Measurements from ENCODE around the gene SMIM32. TPM values are rescaled to one million over a fixed set of nuclear protein-coding genes. Genes with fewer than 3 reads are reported as not detected.

Gene SMIM32
- total RNA-seq, 4 donors from 2014 or later, result not detected

DNA sequence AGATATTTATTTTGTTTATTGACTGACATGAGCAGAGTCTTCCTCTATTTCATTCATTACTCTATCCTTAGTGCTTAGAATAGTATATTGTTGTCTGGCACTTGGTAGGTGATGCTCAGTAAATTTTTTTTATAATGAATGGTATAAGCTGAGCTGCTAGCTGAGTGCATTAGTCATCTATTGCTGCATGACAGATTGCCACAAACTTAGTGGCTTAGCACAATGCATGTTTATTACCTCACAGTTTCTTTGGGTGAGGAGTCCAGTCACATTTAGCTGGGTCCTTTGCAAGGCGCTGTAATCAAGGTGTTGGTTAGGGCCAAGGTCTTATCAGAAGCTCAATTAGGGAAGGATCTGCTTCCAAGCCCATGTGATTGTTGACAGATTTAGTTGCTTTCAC is 37.2 kb downstream of the SMIM32 start:
- H3K4me1 ChIP-seq, result peaks cover 3 to 75% (median 11%) of the 10 kb centered on the region in 3 donors
- TF ChIP-seq POLR2AphosphoS5 (IDR thresholded peaks at IDR 0.05) (no peak), EP300 (IDR thresholded peaks at IDR 0.05) (no peak), POLR2A (IDR thresholded peaks at IDR 0.05) (no peak)
- TF ChIP-seq, protein P1, sequence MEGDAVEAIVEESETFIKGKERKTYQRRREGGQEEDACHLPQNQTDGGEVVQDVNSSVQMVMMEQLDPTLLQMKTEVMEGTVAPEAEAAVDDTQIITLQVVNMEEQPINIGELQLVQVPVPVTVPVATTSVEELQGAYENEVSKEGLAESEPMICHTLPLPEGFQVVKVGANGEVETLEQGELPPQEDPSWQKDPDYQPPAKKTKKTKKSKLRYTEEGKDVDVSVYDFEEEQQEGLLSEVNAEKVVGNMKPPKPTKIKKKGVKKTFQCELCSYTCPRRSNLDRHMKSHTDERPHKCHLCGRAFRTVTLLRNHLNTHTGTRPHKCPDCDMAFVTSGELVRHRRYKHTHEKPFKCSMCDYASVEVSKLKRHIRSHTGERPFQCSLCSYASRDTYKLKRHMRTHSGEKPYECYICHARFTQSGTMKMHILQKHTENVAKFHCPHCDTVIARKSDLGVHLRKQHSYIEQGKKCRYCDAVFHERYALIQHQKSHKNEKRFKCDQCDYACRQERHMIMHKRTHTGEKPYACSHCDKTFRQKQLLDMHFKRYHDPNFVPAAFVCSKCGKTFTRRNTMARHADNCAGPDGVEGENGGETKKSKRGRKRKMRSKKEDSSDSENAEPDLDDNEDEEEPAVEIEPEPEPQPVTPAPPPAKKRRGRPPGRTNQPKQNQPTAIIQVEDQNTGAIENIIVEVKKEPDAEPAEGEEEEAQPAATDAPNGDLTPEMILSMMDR (IDR thresholded peaks at IDR 0.05), result no peak

DNA sequence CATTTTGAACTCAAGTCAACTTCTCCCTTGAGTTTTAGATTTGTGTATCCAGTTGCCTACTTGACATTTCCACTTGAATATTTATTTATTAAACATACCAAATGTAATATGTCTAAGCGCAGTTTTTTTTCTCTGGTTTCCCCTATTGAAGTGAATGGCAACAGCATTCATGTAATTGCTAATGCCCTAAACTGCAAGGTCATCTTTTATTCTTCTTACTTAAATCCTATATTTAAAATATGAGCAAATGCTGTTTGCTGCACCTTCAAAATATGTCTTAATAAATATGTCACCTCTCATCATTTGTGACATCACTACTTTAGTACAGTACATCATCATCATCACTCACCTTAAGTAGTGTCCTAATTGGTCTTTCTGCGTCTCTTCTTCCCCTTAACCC is 37.9 kb downstream of the SMIM32 start:
- H3K36me3 ChIP-seq, result peaks cover 3 to 36% of the 10 kb centered on the region in 2 donors
- H3K27me3 ChIP-seq, result no peaks in the 10 kb centered on the region
- peaks cover 3 to 75% (median 11%) of the 10 kb centered on the region in 3 donors for H3K4me1 ChIP-seq
- TF ChIP-seq, protein P1 (IDR thresholded peaks at IDR 0.05), result no peak
- no peak for TF ChIP-seq POLR2A (IDR thresholded peaks at IDR 0.05)
- no peak for TF ChIP-seq EP300 (IDR thresholded peaks at IDR 0.05)
- no peaks in the 10 kb centered on the region for H3K9me3 ChIP-seq
- WGBS, 2 donors (ENCODE audit: low coverage in 1 of 2), result 92 to 96% methylated on average over 2 of the region's 2 CpGs
- ATAC-seq, result no peak
- no peak overlapping the region for H3K27ac ChIP-seq
- no peak overlapping the region for H3K4me3 ChIP-seq

More for the DNA sequence above, 37.2 kb downstream of the SMIM32 start:
- peaks cover 3 to 37% of the 10 kb centered on the region in 2 donors for H3K36me3 ChIP-seq
- 100% methylated on average over 1 of the region's 1 CpG; no CpG with 5 or more reads in 1 of the 2 donors for WGBS, 2 donors (ENCODE audit: low coverage in 1 of 2)
- H3K9me3 ChIP-seq, result no peaks in the 10 kb centered on the region
- H3K27me3 ChIP-seq, result no peaks in the 10 kb centered on the region
- ATAC-seq, result no peak
- no peak overlapping the region for H3K4me3 ChIP-seq
- no peak overlapping the region for H3K27ac ChIP-seq

DNA sequence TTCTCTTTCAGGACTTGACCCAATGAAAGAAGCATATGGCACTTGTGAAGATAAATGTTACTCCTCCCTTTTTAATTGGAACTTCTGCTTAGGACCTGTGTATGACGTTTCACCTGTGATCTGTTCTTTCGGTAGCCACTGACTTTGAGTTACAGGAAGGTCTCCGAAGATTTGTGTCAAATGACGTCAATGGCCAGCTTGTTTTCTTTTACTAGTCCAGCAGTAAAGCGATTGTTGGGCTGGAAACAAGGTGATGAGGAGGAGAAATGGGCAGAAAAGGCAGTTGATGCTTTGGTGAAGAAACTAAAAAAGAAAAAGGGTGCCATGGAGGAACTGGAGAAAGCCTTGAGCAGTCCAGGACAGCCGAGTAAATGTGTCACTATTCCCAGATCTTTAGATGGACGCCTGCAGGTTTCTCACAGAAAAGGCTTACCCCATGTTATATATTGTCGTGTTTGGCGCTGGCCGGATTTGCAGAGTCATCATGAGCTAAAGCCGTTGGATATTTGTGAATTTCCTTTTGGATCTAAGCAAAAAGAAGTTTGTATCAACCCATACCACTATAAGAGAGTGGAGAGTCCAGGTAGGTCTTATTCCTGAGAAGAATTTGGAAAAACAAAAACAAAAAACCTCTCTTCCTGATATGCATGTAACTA is 39.3 kb downstream of the SMIM32 start:
- no peaks in the 10 kb centered on the region for H3K9me3 ChIP-seq
- H3K27ac ChIP-seq, result no peak overlapping the region
- WGBS, 2 donors (ENCODE audit: low coverage in 1 of 2), result 91 to 95% methylated on average over 10 of the region's 11 CpGs
- H3K4me3 ChIP-seq, result no peak overlapping the region
- no peaks in the 10 kb centered on the region for H3K27me3 ChIP-seq
- TF ChIP-seq EP300 (IDR thresholded peaks at IDR 0.05) (no peak), POLR2AphosphoS5 (IDR thresholded peaks at IDR 0.05) (no peak), POLR2A (IDR thresholded peaks at IDR 0.05) (no peak)
- TF ChIP-seq, protein P1 (IDR thresholded peaks at IDR 0.05), result no peak
- H3K36me3 ChIP-seq, result peaks cover 3 to 36% of the 10 kb centered on the region in 2 donors
- H3K4me1 ChIP-seq, result peaks cover 2 to 74% (median 3%) of the 10 kb centered on the region in 3 donors
- no peak for ATAC-seq

DNA sequence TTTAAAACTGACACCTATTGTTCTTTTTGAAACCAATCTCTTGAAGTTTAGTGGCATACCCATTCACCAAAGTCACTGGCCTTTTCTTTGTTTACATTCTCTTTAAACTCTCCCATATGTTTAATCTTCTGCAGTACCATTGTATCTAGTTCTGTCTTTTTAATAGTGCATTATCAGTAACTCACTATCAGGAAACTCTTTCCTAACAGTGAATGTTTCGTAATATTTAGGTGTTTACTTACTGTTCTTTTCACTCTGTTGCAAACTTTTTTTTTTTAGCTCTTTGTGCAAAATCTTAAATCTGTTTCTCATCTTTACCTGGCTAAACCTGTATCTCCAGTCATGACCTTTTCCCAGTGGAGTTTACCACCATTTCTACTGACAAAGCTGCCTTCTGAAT is 43.1 kb downstream of the SMIM32 start:
- no peaks in the 10 kb centered on the region for H3K9me3 ChIP-seq
- no peak for TF ChIP-seq POLR2AphosphoS5 (IDR thresholded peaks at IDR 0.05)
- TF ChIP-seq, protein P1 (IDR thresholded peaks at IDR 0.05), result no peak
- TF ChIP-seq EP300 (IDR thresholded peaks at IDR 0.05), result no peak
- TF ChIP-seq POLR2A (IDR thresholded peaks at IDR 0.05), result no peak
- no peak overlapping the region for H3K4me3 ChIP-seq
- WGBS, 2 donors (ENCODE audit: low coverage in 1 of 2), result 71 to 100% methylated on average over 1 of the region's 1 CpG
- H3K27ac ChIP-seq, result no peak overlapping the region
- H3K36me3 ChIP-seq, result peaks cover 0 to 15% of the 10 kb centered on the region in 2 donors
- ATAC-seq, result no peak
- H3K4me1 ChIP-seq, result peaks cover 0 to 77% (median 0%) of the 10 kb centered on the region in 3 donors
- no peaks in the 10 kb centered on the region for H3K27me3 ChIP-seq

DNA sequence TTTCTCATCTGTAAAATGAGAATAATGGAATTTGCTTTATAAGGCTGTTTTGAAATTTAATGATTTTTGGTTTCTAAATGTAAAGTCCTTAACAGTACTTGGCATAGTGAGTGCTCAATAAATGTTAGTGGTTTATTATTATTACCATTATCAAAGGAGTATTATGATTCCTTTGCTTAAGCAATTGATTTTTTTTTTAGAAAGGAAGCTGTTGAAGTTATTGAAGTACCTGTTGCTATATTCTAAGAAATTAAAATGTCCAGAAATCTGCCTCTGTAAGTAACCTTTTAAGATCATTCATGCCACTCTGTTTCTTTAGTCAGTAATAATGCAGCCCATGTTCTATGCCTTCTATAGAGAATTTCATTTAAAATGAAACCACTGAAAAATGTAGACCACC is 45.3 kb downstream of the SMIM32 start:
- H3K27ac ChIP-seq, result no peak overlapping the region
- H3K36me3 ChIP-seq, result no peaks in the 10 kb centered on the region
- TF ChIP-seq POLR2A (IDR thresholded peaks at IDR 0.05) (no peak), POLR2AphosphoS5 (IDR thresholded peaks at IDR 0.05) (no peak), EP300 (IDR thresholded peaks at IDR 0.05) (no peak)
- TF ChIP-seq, protein P1 (IDR thresholded peaks at IDR 0.05), result no peak
- no peak for ATAC-seq
- no peaks in the 10 kb centered on the region for H3K9me3 ChIP-seq
- no peak overlapping the region for H3K4me3 ChIP-seq
- no peaks in the 10 kb centered on the region for H3K27me3 ChIP-seq
- H3K4me1 ChIP-seq, result peaks cover 0 to 94% (median under 1%) of the 10 kb centered on the region in 3 donors
